HTR-8/SVneo (cell line): Measurements from ENCODE around the gene MAML3.

Experiments used
- DNase-seq: peaks from one replicate; pipeline ENCODE4 v3.0.0; 2011; ENCODE audit warnings: low spot score, mixed read lengths; ENCODE audit not compliant: insufficient read length
- FAIRE-seq: peaks from 2 replicates; lab custom pipeline; 2011; peaks lifted over from hg19 to GRCh38; lab: Jason Lieb, UNC

MAML3 gene

GRCh38 chr4:140131675-140132229 lies 22.2 kb downstream of the MAML3 start:
- DNase-seq: no peak
- FAIRE-seq: no peak

- FAIRE-seq (no peak), DNase-seq (no peak)
These were observed 23.3 kb downstream of the MAML3 start for GRCh38 chr4:140130677-140131076.

GRCh38 chr4:140127422-140127821 lies 26.6 kb downstream of the MAML3 start:
- FAIRE-seq (no peak), DNase-seq (no peak)

GRCh38 chr4:140126261-140126660 lies 27.7 kb downstream of the MAML3 start:
- FAIRE-seq (no peak), DNase-seq (no peak)

- DNase-seq (no peak), FAIRE-seq (no peak)
These were observed 28.6 kb downstream of the MAML3 start for GRCh38 chr4:140125374-140125773.

- no peak for FAIRE-seq
These were observed 30.2 kb downstream of the MAML3 start for GRCh38 chr4:140123666-140124377.

GRCh38 chr4:140122891-140123290 lies 31.1 kb downstream of the MAML3 start:
- DNase-seq: no peak
- no peak for FAIRE-seq

More at GRCh38 chr4:140123666-140124377, 30.2 kb downstream of the MAML3 start:
- DNase-seq: no peak

- FAIRE-seq: no peak
- no peak for DNase-seq
These were observed 32.3 kb downstream of the MAML3 start for GRCh38 chr4:140121646-140122045.

- no peak for FAIRE-seq
- no peak for DNase-seq
These were observed 34.9 kb downstream of the MAML3 start for GRCh38 chr4:140118931-140119640.

- no peak for DNase-seq
- FAIRE-seq: no peak
These were observed 36.0 kb downstream of the MAML3 start for GRCh38 chr4:140117947-140118346.

- FAIRE-seq (no peak), DNase-seq (no peak)
These were observed 37.4 kb downstream of the MAML3 start for GRCh38 chr4:140116442-140117104.

- DNase-seq (no peak), FAIRE-seq (no peak)
These were observed 38.8 kb downstream of the MAML3 start for GRCh38 chr4:140115140-140115539.

- DNase-seq: no peak
- FAIRE-seq: no peak
These were observed 40.3 kb downstream of the MAML3 start for GRCh38 chr4:140113653-140114052.

GRCh38 chr4:140112576-140112975 lies 41.4 kb downstream of the MAML3 start:
- FAIRE-seq (no peak), DNase-seq (no peak)

GRCh38 chr4:140111256-140111655 lies 42.7 kb downstream of the MAML3 start:
- FAIRE-seq (no peak), DNase-seq (no peak)

GRCh38 chr4:140110542-140111215 lies 43.3 kb downstream of the MAML3 start:
- FAIRE-seq (no peak), DNase-seq (no peak)

- FAIRE-seq (no peak), DNase-seq (no peak)
These were observed 44.2 kb downstream of the MAML3 start for GRCh38 chr4:140109737-140110136.

- DNase-seq (no peak), FAIRE-seq (no peak)
These were observed 44.7 kb downstream of the MAML3 start for GRCh38 chr4:140109292-140109691.

- FAIRE-seq: no peak
These were observed 45.2 kb downstream of the MAML3 start for GRCh38 chr4:140108713-140109230.

GRCh38 chr4:140108243-140108642 lies 45.7 kb downstream of the MAML3 start:
- FAIRE-seq (no peak), DNase-seq (no peak)

More at GRCh38 chr4:140108713-140109230, 45.2 kb downstream of the MAML3 start:
- no peak for DNase-seq
